ENCODE results near the gene PTPN22. TPM values are rescaled to one million over a fixed set of nuclear protein-coding genes. Genes with fewer than 3 reads are reported as not detected.
A peak's percentile ranks its signal among the peaks of the same experiment; 100 is the strongest.

Gene PTPN22
- total RNA-seq, 1 donor from 2014 or later, result 0.44 TPM

DNA sequence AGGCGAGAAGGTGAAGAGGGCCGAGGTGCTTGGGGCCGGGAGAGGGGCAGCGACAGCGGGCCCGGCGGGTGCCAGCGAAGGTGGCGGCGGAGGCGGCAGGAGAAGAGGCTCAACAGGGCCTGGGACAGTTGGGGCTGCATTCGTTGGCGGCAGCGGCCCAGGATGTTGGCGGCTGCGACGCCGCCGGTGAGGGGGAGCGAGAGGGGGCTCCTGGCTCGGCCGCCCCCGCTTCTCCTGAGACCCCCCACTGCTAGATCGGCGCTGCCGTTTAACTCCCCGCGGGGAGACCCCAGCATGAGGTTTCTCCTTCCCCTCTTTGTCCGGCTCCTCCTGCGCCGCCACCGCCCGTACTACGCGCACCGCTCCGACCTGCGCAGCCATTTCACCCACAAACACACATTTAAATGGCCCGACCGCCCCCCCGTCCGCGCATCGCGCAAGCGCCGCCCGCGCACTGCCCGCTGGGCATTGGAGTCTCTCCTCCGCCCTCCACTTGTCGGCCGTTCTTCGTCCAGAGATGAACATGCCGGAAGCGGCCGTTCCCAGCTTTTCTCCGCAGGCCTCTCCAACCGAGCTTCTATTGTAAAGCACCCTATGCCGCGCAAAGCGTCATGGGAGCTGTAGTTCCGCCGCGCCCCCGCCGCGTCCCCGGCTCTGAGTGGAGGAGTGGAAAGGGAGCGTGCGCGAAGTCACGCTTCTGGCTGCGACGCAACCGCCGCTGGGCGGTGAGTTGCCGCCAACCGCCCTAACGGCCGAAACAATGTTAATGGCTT lies 59.4 kb downstream of the PTPN22 start, which contains the start of gene RSBN1:
TSS of gene RSBN1 (minus strand) at position 589 of the 773 bp plus-strand sequence. CDS start at position 525, 64 bp downstream.
- Histone ChIP-seq H3K27me3 (ENCODE audit: low read depth) (no peaks in the 10 kb centered on the region), H3K27ac (replicated peaks) (peak within 1 kb of the TSS; percentile 96), H3K9me3 (replicated peaks) (no peaks in the 10 kb centered on the region), H3K4me3 (peak within 1 kb of the TSS; percentile 94), H3K36me3 (no peaks in the 10 kb centered on the region), H3K4me1 (peaks cover 46% of the 10 kb centered on the region)
- TF ChIP-seq CTCF (IDR thresholded peaks at IDR 0.05; ENCODE audit: borderline replicate concordance), result no peak
- intact Hi-C loops (cut with micrococcal nuclease), result no loop called here
- DNase-seq, result peak; percentile 99

DNA sequence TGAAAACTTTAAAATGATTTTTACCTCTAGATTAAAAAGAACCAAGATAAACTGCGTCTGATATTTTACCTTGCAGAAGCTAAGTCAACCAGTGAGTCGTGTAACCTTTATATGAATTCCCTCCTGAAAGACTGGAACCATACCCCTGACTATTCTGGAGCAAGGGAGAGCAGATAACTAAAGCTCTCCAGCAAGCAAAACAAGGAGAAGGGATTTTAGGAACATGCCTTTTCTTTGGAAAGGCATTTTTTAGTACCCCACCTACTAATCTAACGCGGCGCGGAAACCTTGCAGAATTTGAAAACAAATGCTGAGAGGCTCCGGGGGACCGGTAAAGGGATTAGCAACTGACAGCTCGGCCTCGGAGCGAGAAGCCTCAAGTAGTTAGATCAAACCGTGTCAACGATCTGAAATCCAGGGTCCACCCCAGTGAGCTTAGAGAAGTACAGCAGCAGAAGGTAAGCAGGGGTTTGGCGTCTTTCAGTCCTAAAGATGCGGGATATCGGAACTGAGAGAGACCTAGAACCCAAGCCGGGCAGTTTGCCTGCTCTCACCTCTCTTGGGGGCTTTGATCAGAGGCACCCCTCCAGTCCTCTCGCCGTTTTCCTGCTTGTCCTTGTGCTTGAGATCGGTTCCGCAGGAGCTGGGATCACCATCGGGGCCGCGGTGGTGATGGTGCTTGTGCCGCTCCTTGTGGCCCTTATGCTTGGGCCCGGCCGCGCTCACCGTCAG lies 60.2 kb downstream of the PTPN22 start:
- H3K4me3 ChIP-seq, result peak overlapping the region; percentile 94
- intact Hi-C loops (cut with micrococcal nuclease), result no loop called here
- no peaks in the 10 kb centered on the region for H3K36me3 ChIP-seq
- no peaks in the 10 kb centered on the region for H3K9me3 ChIP-seq (replicated peaks)
- TF ChIP-seq CTCF (IDR thresholded peaks at IDR 0.05; ENCODE audit: borderline replicate concordance), result no peak
- H3K4me1 ChIP-seq, result peaks cover 46% of the 10 kb centered on the region
- no peaks in the 10 kb centered on the region for H3K27me3 ChIP-seq (ENCODE audit: low read depth)
- DNase-seq, result no peak
- H3K27ac ChIP-seq (replicated peaks), result peak overlapping the region; percentile 96

GRCh38 chr1:113809670-113810602 lies 61.6 kb downstream of the PTPN22 start:
- H3K9me3 ChIP-seq (replicated peaks), result no peaks in the 10 kb centered on the region
- H3K27me3 ChIP-seq (ENCODE audit: low read depth), result no peaks in the 10 kb centered on the region
- TF ChIP-seq CTCF (IDR thresholded peaks at IDR 0.05; ENCODE audit: borderline replicate concordance), result no peak
- H3K27ac ChIP-seq (replicated peaks), result peak overlapping the region; percentile 96
- peak overlapping the region; percentile 94 for H3K4me3 ChIP-seq
- intact Hi-C loops (cut with micrococcal nuclease), result no loop called here
- DNase-seq, result no peak
- peaks cover 60% of the 10 kb centered on the region for H3K4me1 ChIP-seq
- H3K36me3 ChIP-seq, result no peaks in the 10 kb centered on the region

- no peak for DNase-seq
- no peak overlapping the region for H3K4me3 ChIP-seq
- no peaks in the 10 kb centered on the region for H3K36me3 ChIP-seq
- no peak for TF ChIP-seq CTCF (IDR thresholded peaks at IDR 0.05; ENCODE audit: borderline replicate concordance)
- H3K27me3 ChIP-seq (ENCODE audit: low read depth), result no peaks in the 10 kb centered on the region
- H3K4me1 ChIP-seq, result peaks cover 73% of the 10 kb centered on the region
- H3K27ac ChIP-seq (replicated peaks), result no peak overlapping the region
- H3K9me3 ChIP-seq (replicated peaks), result no peaks in the 10 kb centered on the region
- intact Hi-C loops (cut with micrococcal nuclease), result no loop called here
Observed at GRCh38 chr1:113808450-113809195, 62.9 kb downstream of the PTPN22 start.

All from left ventricle myocardium inferior (tissue), 1 donor.